ENCODE results near the gene ROCK2. TPM values are rescaled to one million over a fixed set of nuclear protein-coding genes. Genes with fewer than 3 reads are reported as not detected.

Gene ROCK2
- total and polyA plus RNA-seq, 4 donors = 5.3 to 31.0 (median 12.2) TPM

DNA sequence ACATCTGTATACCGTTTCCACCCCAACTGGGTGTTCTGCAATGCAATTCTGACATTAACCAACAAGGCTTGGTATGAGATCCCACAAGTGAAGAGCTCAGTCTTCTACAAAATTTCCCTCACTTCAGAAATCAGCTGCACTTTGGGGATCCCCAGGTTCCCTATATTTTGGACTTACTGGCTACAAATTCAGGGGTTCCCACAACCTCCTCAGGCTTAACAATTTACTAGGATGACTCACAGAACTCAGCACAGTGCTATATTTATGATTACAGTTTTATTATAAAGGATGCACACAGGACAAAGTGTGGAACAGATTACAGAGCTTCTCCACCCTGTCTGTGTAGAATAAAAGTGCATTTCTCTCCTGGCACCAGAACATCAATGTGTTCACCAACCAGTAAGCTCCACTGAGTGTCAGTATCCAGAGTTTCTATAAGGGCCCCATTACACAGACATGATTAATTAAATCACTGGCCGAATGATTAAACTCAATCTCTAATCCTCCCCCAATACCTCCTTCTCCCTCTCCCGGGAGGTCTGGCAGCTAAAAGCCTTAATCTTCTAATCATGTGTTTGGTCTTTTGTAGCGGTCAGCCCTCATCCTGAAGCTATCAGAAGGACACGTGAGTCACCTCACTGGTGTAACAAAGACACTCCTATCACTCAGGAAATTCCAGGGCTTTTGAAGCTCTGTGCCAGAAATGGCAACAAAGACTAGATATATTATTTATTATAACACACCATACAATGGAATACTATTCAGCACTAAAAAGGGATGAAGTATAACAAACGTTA, 104.6 kb downstream of the ROCK2 start:
- Histone ChIP-seq H3K9ac (ENCODE audit: low read depth in 1 of 2, low read length in 2 of 2) (no peak overlapping the region), H3K27ac (ENCODE audit: low read depth in 1 of 2, low read length in 2 of 2) (no peak overlapping the region), H3K4me1 (ENCODE audit: control insufficient read depth in 4 of 4, insufficient read depth in 4 of 4, low read length in 3 of 4) (peaks cover 2 to 22% (median 11%) of the 10 kb centered on the region in 4 donors), H3K4me3 (ENCODE audit: low read depth in 1 of 3, low read length in 3 of 3) (no peak overlapping the region), H3K9me3 (ENCODE audit: control insufficient read depth in 4 of 4, low read length in 3 of 4) (no peaks in the 10 kb centered on the region), H3K36me3 (ENCODE audit: control insufficient read depth in 4 of 4, insufficient read depth in 3 of 4, low read depth in 1 of 4, low read length in 3 of 4) (peaks cover 0 to 3% (median 0%) of the 10 kb centered on the region in 4 donors), H3K27me3 (ENCODE audit: control insufficient read depth in 4 of 4, insufficient read depth in 4 of 4, low read length in 3 of 4) (no peaks in the 10 kb centered on the region)
- WGBS = 87% methylated on average over 6 of the region's 6 CpGs
- no peak for DNase-seq (ENCODE audit: low spot score)
- TF ChIP-seq EGR1 (IDR thresholded peaks at IDR 0.05; ENCODE audit: low read depth in 2 of 2) = no peak
- TF ChIP-seq, protein P1, sequence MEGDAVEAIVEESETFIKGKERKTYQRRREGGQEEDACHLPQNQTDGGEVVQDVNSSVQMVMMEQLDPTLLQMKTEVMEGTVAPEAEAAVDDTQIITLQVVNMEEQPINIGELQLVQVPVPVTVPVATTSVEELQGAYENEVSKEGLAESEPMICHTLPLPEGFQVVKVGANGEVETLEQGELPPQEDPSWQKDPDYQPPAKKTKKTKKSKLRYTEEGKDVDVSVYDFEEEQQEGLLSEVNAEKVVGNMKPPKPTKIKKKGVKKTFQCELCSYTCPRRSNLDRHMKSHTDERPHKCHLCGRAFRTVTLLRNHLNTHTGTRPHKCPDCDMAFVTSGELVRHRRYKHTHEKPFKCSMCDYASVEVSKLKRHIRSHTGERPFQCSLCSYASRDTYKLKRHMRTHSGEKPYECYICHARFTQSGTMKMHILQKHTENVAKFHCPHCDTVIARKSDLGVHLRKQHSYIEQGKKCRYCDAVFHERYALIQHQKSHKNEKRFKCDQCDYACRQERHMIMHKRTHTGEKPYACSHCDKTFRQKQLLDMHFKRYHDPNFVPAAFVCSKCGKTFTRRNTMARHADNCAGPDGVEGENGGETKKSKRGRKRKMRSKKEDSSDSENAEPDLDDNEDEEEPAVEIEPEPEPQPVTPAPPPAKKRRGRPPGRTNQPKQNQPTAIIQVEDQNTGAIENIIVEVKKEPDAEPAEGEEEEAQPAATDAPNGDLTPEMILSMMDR (IDR thresholded peaks at IDR 0.05; ENCODE audit: low read depth, low read length, missing input control) = no peak
- no peak for TF ChIP-seq YY1 (IDR thresholded peaks at IDR 0.05)
- no peak for TF ChIP-seq HNF4A (conservative IDR thresholded peaks at IDR 0.05)
- TF ChIP-seq HNF4G (IDR thresholded peaks at IDR 0.05) = no peak
- TF ChIP-seq, protein P2, sequence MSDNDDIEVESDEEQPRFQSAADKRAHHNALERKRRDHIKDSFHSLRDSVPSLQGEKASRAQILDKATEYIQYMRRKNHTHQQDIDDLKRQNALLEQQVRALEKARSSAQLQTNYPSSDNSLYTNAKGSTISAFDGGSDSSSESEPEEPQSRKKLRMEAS (IDR thresholded peaks at IDR 0.05) = no peak
- no peak for TF ChIP-seq FOXA1 (IDR thresholded peaks at IDR 0.05)

DNA sequence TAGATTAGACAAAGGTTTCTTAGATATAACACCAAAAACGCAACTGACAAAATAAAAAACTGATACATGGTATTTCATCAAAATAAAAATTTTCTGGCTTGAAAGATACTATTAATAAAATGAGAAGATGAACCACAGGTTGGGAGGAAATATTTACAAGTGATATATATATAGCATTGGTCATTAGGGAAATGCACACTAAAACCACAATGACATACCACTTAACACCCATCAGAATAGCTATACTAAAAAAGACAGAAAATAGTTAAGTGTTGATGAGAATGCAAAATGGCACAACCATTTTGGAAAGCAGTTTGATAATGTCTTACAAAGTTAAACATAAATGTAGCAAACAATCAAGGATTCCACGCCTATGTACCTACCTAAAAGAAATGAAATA, 105.3 kb downstream of the ROCK2 start:
- H3K9ac ChIP-seq (ENCODE audit: low read depth in 1 of 2, low read length in 2 of 2) = no peak overlapping the region
- 99% methylated on average over 2 of the region's 2 CpGs for WGBS
- no peak for DNase-seq (ENCODE audit: low spot score)
- H3K9me3 ChIP-seq (ENCODE audit: control insufficient read depth in 4 of 4, low read length in 3 of 4) = no peaks in the 10 kb centered on the region
- H3K4me1 ChIP-seq (ENCODE audit: control insufficient read depth in 4 of 4, insufficient read depth in 4 of 4, low read length in 3 of 4) = peaks cover 0 to 18% (median 11%) of the 10 kb centered on the region in 4 donors
- no peak overlapping the region for H3K27ac ChIP-seq (ENCODE audit: low read depth in 1 of 2, low read length in 2 of 2)
- H3K36me3 ChIP-seq (ENCODE audit: control insufficient read depth in 4 of 4, insufficient read depth in 3 of 4, low read depth in 1 of 4, low read length in 3 of 4) = peaks cover 0 to 3% (median 0%) of the 10 kb centered on the region in 4 donors
- no peak overlapping the region for H3K4me3 ChIP-seq (ENCODE audit: low read depth in 1 of 3, low read length in 3 of 3)
- H3K27me3 ChIP-seq (ENCODE audit: control insufficient read depth in 4 of 4, insufficient read depth in 4 of 4, low read length in 3 of 4) = no peaks in the 10 kb centered on the region
- TF ChIP-seq FOXA1 (IDR thresholded peaks at IDR 0.05) (no peak), HNF4A (conservative IDR thresholded peaks at IDR 0.05) (no peak), RAD21 (IDR thresholded peaks at IDR 0.05) (no peak), SP1 (IDR thresholded peaks at IDR 0.05) (no peak), YY1 (IDR thresholded peaks at IDR 0.05) (no peak), NR2F2 (IDR thresholded peaks at IDR 0.05) (no peak), GABPA (IDR thresholded peaks at IDR 0.05 in 1 of 2, conservative IDR thresholded peaks at IDR 0.05 in 1 of 2) (no peak), JUND (IDR thresholded peaks at IDR 0.05) (no peak), EGR1 (IDR thresholded peaks at IDR 0.05; ENCODE audit: low read depth in 2 of 2) (no peak), TAF1 (conservative IDR thresholded peaks at IDR 0.05) (no peak), HNF4G (IDR thresholded peaks at IDR 0.05) (no peak), RXRA (IDR thresholded peaks at IDR 0.05) (no peak)
- TF ChIP-seq, protein P1 (IDR thresholded peaks at IDR 0.05; ENCODE audit: low read depth, low read length, missing input control) = no peak
- TF ChIP-seq, protein P3, sequence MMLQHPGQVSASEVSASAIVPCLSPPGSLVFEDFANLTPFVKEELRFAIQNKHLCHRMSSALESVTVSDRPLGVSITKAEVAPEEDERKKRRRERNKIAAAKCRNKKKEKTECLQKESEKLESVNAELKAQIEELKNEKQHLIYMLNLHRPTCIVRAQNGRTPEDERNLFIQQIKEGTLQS (IDR thresholded peaks at IDR 0.05) = no peak
- TF ChIP-seq, protein P4, sequence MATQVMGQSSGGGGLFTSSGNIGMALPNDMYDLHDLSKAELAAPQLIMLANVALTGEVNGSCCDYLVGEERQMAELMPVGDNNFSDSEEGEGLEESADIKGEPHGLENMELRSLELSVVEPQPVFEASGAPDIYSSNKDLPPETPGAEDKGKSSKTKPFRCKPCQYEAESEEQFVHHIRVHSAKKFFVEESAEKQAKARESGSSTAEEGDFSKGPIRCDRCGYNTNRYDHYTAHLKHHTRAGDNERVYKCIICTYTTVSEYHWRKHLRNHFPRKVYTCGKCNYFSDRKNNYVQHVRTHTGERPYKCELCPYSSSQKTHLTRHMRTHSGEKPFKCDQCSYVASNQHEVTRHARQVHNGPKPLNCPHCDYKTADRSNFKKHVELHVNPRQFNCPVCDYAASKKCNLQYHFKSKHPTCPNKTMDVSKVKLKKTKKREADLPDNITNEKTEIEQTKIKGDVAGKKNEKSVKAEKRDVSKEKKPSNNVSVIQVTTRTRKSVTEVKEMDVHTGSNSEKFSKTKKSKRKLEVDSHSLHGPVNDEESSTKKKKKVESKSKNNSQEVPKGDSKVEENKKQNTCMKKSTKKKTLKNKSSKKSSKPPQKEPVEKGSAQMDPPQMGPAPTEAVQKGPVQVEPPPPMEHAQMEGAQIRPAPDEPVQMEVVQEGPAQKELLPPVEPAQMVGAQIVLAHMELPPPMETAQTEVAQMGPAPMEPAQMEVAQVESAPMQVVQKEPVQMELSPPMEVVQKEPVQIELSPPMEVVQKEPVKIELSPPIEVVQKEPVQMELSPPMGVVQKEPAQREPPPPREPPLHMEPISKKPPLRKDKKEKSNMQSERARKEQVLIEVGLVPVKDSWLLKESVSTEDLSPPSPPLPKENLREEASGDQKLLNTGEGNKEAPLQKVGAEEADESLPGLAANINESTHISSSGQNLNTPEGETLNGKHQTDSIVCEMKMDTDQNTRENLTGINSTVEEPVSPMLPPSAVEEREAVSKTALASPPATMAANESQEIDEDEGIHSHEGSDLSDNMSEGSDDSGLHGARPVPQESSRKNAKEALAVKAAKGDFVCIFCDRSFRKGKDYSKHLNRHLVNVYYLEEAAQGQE (IDR thresholded peaks at IDR 0.05) = no peak
- TF ChIP-seq, protein P2 (IDR thresholded peaks at IDR 0.05) = no peak
